ENCODE data around the gene NDST1. TPM values are rescaled to one million over a fixed set of nuclear protein-coding genes. Genes with fewer than 3 reads are reported as not detected.

Gene NDST1
- total and polyA plus RNA-seq, 2 experiments from 2014 or later: 39.1 to 129 TPM

- H3F3A ChIP-seq (ENCODE audit: insufficient read depth): peaks cover 21% of the 10 kb centered on the region; the same call in 1 of the 2 replicates
- H4K20me1 ChIP-seq (ENCODE audit: insufficient read depth): no peaks in the 10 kb centered on the region
- DNase-seq: no peak
- no peaks in the 10 kb centered on the region for H3K9me2 ChIP-seq (ENCODE audit: insufficient read depth)
- H2AFZ ChIP-seq: no peak overlapping the region
- no peak overlapping the region for H3K9ac ChIP-seq
- H3K27me3 ChIP-seq (replicated peaks; ENCODE audit: insufficient read depth): no peaks in the 10 kb centered on the region
- H3K4me3 ChIP-seq: no peak overlapping the region
- in situ Hi-C loops (cut with MboI): no loop called here
- TF ChIP-seq EZH2phosphoT487 (IDR thresholded peaks at IDR 0.05; ENCODE audit: insufficient read depth, low read depth) (no peak), EZH2 (IDR thresholded peaks at IDR 0.05; ENCODE audit: insufficient read depth, poor library complexity, severe bottlenecking) (no peak)
- peaks cover 100% of the 10 kb centered on the region for H3K79me2 ChIP-seq (ENCODE audit: insufficient read depth)
- H3K27ac ChIP-seq: no peak overlapping the region
- H3K4me2 ChIP-seq (ENCODE audit: unreplicated experiment): no peak overlapping the region
- peaks cover 53% of the 10 kb centered on the region for H3K36me3 ChIP-seq (ENCODE audit: low read depth)
- H3K9me3 ChIP-seq (ENCODE audit: low read depth): no peaks in the 10 kb centered on the region
- WGBS, 2 experiments (ENCODE audit: low coverage in 1 of 2, low lambda C conversion rate in 2 of 2, missing lambda C conversion rate in 2 of 2): 96 to 98% methylated on average over 3 of the region's 3 CpGs
- peaks cover 20% of the 10 kb centered on the region for H3K4me1 ChIP-seq (ENCODE audit: insufficient read depth)
Observed at GRCh38 chr5:150530423-150530822, 22.5 kb downstream of the NDST1 start.

- no peak overlapping the region for H3K9ac ChIP-seq
- no peak overlapping the region for H2AFZ ChIP-seq
- 86 to 90% methylated on average over 9 of the region's 9 CpGs for WGBS, 2 experiments (ENCODE audit: low coverage in 1 of 2, low lambda C conversion rate in 2 of 2, missing lambda C conversion rate in 2 of 2)
- no peak for DNase-seq
- no peaks in the 10 kb centered on the region for H3K9me3 ChIP-seq (ENCODE audit: low read depth)
- no peak for TF ChIP-seq EZH2phosphoT487 (IDR thresholded peaks at IDR 0.05; ENCODE audit: insufficient read depth, low read depth)
- TF ChIP-seq EZH2 (IDR thresholded peaks at IDR 0.05; ENCODE audit: insufficient read depth, poor library complexity, severe bottlenecking): no peak
- no peak overlapping the region for H3K4me3 ChIP-seq
- H3K4me2 ChIP-seq (ENCODE audit: unreplicated experiment): no peak overlapping the region
- peaks cover 20% of the 10 kb centered on the region for H3K4me1 ChIP-seq (ENCODE audit: insufficient read depth)
- no peak overlapping the region for H3K27ac ChIP-seq
- no peaks in the 10 kb centered on the region for H3K9me2 ChIP-seq (ENCODE audit: insufficient read depth)
- no peaks in the 10 kb centered on the region for H4K20me1 ChIP-seq (ENCODE audit: insufficient read depth)
- peaks cover 56% of the 10 kb centered on the region for H3K36me3 ChIP-seq (ENCODE audit: low read depth)
- peaks cover 100% of the 10 kb centered on the region for H3K79me2 ChIP-seq (ENCODE audit: insufficient read depth)
- peaks cover 23% of the 10 kb centered on the region; the same call in 1 of the 2 replicates for H3F3A ChIP-seq (ENCODE audit: insufficient read depth)
- no peaks in the 10 kb centered on the region for H3K27me3 ChIP-seq (replicated peaks; ENCODE audit: insufficient read depth)
- in situ Hi-C loops (cut with MboI): no loop called here
Observed at GRCh38 chr5:150530951-150531588, 23.1 kb downstream of the NDST1 start.

- Histone ChIP-seq H3K9me3 (ENCODE audit: low read depth) (no peaks in the 10 kb centered on the region), H2AFZ (no peak overlapping the region), H3K36me3 (ENCODE audit: low read depth) (peaks cover 57% of the 10 kb centered on the region), H4K20me1 (ENCODE audit: insufficient read depth) (no peaks in the 10 kb centered on the region), H3K27me3 (replicated peaks; ENCODE audit: insufficient read depth) (no peaks in the 10 kb centered on the region), H3K79me2 (ENCODE audit: insufficient read depth) (peaks cover 100% of the 10 kb centered on the region), H3K4me3 (no peak overlapping the region), H3K4me2 (ENCODE audit: unreplicated experiment) (no peak overlapping the region), H3K9ac (no peak overlapping the region), H3K4me1 (ENCODE audit: insufficient read depth) (peaks cover 17% of the 10 kb centered on the region), H3F3A (ENCODE audit: insufficient read depth) (peaks cover 20% of the 10 kb centered on the region; the same call in 1 of the 2 replicates), H3K27ac (no peak overlapping the region), H3K9me2 (ENCODE audit: insufficient read depth) (no peaks in the 10 kb centered on the region)
- no peak for DNase-seq
- no peak for TF ChIP-seq EZH2phosphoT487 (IDR thresholded peaks at IDR 0.05; ENCODE audit: insufficient read depth, low read depth)
- TF ChIP-seq EZH2 (IDR thresholded peaks at IDR 0.05; ENCODE audit: insufficient read depth, poor library complexity, severe bottlenecking): no peak
- WGBS, 2 experiments (ENCODE audit: low coverage in 1 of 2, low lambda C conversion rate in 2 of 2, missing lambda C conversion rate in 2 of 2): 81 to 86% methylated on average over 9 of the region's 9 CpGs
- in situ Hi-C loops (cut with MboI): no loop called here
Observed at GRCh38 chr5:150531686-150532085, 23.8 kb downstream of the NDST1 start.

DNA sequence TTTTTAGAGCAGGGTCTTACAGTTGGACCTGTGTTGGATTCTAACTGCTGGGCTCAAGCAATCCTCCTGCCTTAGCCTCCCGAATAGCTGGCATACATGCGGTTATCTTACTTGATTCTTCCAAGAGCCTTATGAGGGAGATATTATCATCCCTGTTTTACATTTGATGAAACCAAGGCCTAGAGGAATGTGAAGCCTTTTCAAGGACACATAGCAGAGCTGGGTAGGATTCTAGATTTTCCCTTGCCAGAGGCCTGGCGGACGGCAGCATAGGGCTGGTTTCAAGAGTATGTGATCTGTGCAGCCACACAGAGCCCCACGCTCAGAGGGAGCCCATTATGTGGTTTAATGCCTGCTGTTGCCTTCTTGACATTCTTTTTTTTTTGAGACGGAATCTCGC lies 24.2 kb downstream of the NDST1 start:
- Histone ChIP-seq H3K4me2 (ENCODE audit: unreplicated experiment) (no peak overlapping the region), H3K27ac (no peak overlapping the region), H3K9me2 (ENCODE audit: insufficient read depth) (no peaks in the 10 kb centered on the region), H3F3A (ENCODE audit: insufficient read depth) (peaks cover 21% of the 10 kb centered on the region; the same call in 1 of the 2 replicates), H4K20me1 (ENCODE audit: insufficient read depth) (no peaks in the 10 kb centered on the region), H2AFZ (no peak overlapping the region), H3K36me3 (ENCODE audit: low read depth) (peaks cover 62% of the 10 kb centered on the region), H3K4me3 (no peak overlapping the region), H3K27me3 (replicated peaks; ENCODE audit: insufficient read depth) (no peaks in the 10 kb centered on the region), H3K9ac (no peak overlapping the region), H3K79me2 (ENCODE audit: insufficient read depth) (peaks cover 100% of the 10 kb centered on the region), H3K4me1 (ENCODE audit: insufficient read depth) (peaks cover 14% of the 10 kb centered on the region), H3K9me3 (ENCODE audit: low read depth) (no peaks in the 10 kb centered on the region)
- WGBS, 2 experiments (ENCODE audit: low coverage in 1 of 2, low lambda C conversion rate in 2 of 2, missing lambda C conversion rate in 2 of 2): 97 to 99% methylated on average over 7 of the region's 7 CpGs
- no peak for TF ChIP-seq EZH2 (IDR thresholded peaks at IDR 0.05; ENCODE audit: insufficient read depth, poor library complexity, severe bottlenecking)
- no peak for TF ChIP-seq EZH2phosphoT487 (IDR thresholded peaks at IDR 0.05; ENCODE audit: insufficient read depth, low read depth)
- no peak for DNase-seq
- in situ Hi-C loops (cut with MboI): no loop called here

Measured in GM23248 (cell line).